KMS-11 (cell line): Measurements from ENCODE around the gene DTNBP1.

ENCODE experiments used
- H2AFZ ChIP-seq: fragments of 200-600 bp; sonication (generic); 2 replicates; pipeline ENCODE4 v1.6.1; 2016; ENCODE audit warnings: antibody characterized with exemption, mixed run types, low read depth
- H3K27ac ChIP-seq: fragments of 200-600 bp; sonication (generic); 2 replicates; pipeline ENCODE4 v1.6.1; 2016; ENCODE audit warnings: mild to moderate bottlenecking, mixed run types
- H3K27me3 ChIP-seq: fragments of 200-600 bp; sonication (generic); 2 replicates; pipeline ENCODE4 v1.6.1; 2017; ENCODE audit warnings: mild to moderate bottlenecking, low read depth, mixed run types, moderate library complexity; ENCODE audit not compliant: insufficient read depth
- H3K36me3 ChIP-seq: fragments of 200-600 bp; sonication (generic); 2 replicates; pipeline ENCODE4 v1.6.1; 2017; ENCODE audit warnings: mild to moderate bottlenecking, mixed run types; ENCODE audit not compliant: insufficient read depth
- H3K4me1 ChIP-seq: fragments of 200-600 bp; sonication (generic); 2 replicates; pipeline ENCODE4 v1.6.1; 2016; ENCODE audit warnings: mild to moderate bottlenecking, low read depth, mixed run types; ENCODE audit not compliant: poor library complexity, severe bottlenecking
- H3K4me2 ChIP-seq: fragments of 200-600 bp; sonication (generic); 2 replicates; pipeline ENCODE4 v1.7.0; 2016; ENCODE audit warnings: mild to moderate bottlenecking, mixed run types
- H3K4me3 ChIP-seq: fragments of 200-600 bp; sonication (generic); IDR thresholded peaks from 2 replicates; pipeline ENCODE4 v1.6.1; 2017; ENCODE audit warnings: low read depth, low read length, mixed read lengths; ENCODE audit not compliant: insufficient read depth
- H3K79me2 ChIP-seq: fragments of 200-600 bp; sonication (generic); 2 replicates; pipeline ENCODE4 v1.6.1; 2016; ENCODE audit warnings: low read depth, mixed run types; ENCODE audit not compliant: insufficient read depth
- H3K9ac ChIP-seq: fragments of 200-600 bp; sonication (generic); 2 replicates; pipeline ENCODE4 v1.6.1; 2016; ENCODE audit warnings: mild to moderate bottlenecking, mixed run types
- H4K20me1 ChIP-seq: fragments of 200-600 bp; sonication (generic); 2 replicates; pipeline ENCODE4 v1.6.1; 2016; ENCODE audit warnings: mild to moderate bottlenecking, mixed run types; ENCODE audit not compliant: insufficient read depth
- CTCF ChIP-seq: fragments of 200-600 bp; sonication (generic); conservative IDR thresholded peaks from 2 replicates; pipeline ENCODE4 v1.6.1; 2017; ENCODE audit warnings: low read depth, mild to moderate bottlenecking, antibody characterized with exemption, low read length, moderate library complexity, mixed read lengths

DTNBP1 gene

GRCh38 chr6:15560713-15561112 is 102.1 kb downstream of the DTNBP1 start:
- no peaks in the 10 kb centered on the region for H4K20me1 ChIP-seq
- TF ChIP-seq CTCF, result no peak
- H3K4me2 ChIP-seq, result no peak overlapping the region

GRCh38 chr6:15557174-15557573 is 105.7 kb downstream of the DTNBP1 start:
- H3K4me2 ChIP-seq, result no peak overlapping the region
- no peak overlapping the region for H3K4me3 ChIP-seq
- TF ChIP-seq CTCF, result no peak

More at GRCh38 chr6:15560713-15561112, 102.1 kb downstream of the DTNBP1 start:
- H3K4me1 ChIP-seq, result no peaks in the 10 kb centered on the region
- no peak overlapping the region for H3K27ac ChIP-seq
- no peaks in the 10 kb centered on the region for H3K36me3 ChIP-seq
- H3K4me3 ChIP-seq, result no peak overlapping the region
- no peak overlapping the region for H2AFZ ChIP-seq
- H3K9ac ChIP-seq, result no peak overlapping the region
- no peaks in the 10 kb centered on the region for H3K27me3 ChIP-seq
- no peaks in the 10 kb centered on the region for H3K79me2 ChIP-seq

GRCh38 chr6:15556711-15557110 is 106.1 kb downstream of the DTNBP1 start:
- no peak overlapping the region for H3K27ac ChIP-seq
- no peak overlapping the region for H3K4me3 ChIP-seq
- H3K4me2 ChIP-seq, result no peak overlapping the region
- H3K36me3 ChIP-seq, result no peaks in the 10 kb centered on the region
- H2AFZ ChIP-seq, result no peak overlapping the region
- H3K79me2 ChIP-seq, result no peaks in the 10 kb centered on the region
- no peaks in the 10 kb centered on the region for H3K27me3 ChIP-seq
- no peaks in the 10 kb centered on the region for H4K20me1 ChIP-seq
- no peak overlapping the region for H3K9ac ChIP-seq
- TF ChIP-seq CTCF, result no peak
- no peaks in the 10 kb centered on the region for H3K4me1 ChIP-seq

More at GRCh38 chr6:15557174-15557573, 105.7 kb downstream of the DTNBP1 start:
- Histone ChIP-seq H3K27me3 (no peaks in the 10 kb centered on the region), H3K4me1 (no peaks in the 10 kb centered on the region), H3K9ac (no peak overlapping the region), H3K79me2 (no peaks in the 10 kb centered on the region), H3K36me3 (no peaks in the 10 kb centered on the region), H2AFZ (no peak overlapping the region), H4K20me1 (no peaks in the 10 kb centered on the region), H3K27ac (no peak overlapping the region)

GRCh38 chr6:15555101-15556038 is 107.5 kb downstream of the DTNBP1 start:
- Histone ChIP-seq H3K36me3 (no peaks in the 10 kb centered on the region), H3K4me1 (no peaks in the 10 kb centered on the region), H4K20me1 (no peaks in the 10 kb centered on the region), H3K4me2 (no peak overlapping the region), H3K4me3 (no peak overlapping the region), H3K9ac (no peak overlapping the region), H3K27ac (no peak overlapping the region), H3K79me2 (no peaks in the 10 kb centered on the region), H3K27me3 (no peaks in the 10 kb centered on the region), H2AFZ (no peak overlapping the region)
- TF ChIP-seq CTCF, result no peak
